Measurements from ENCODE around the gene CFDP1. TPM values are rescaled to one million over a fixed set of nuclear protein-coding genes. Genes with fewer than 3 reads are reported as not detected.
"Not testable (repeated sequence)": the region's sequence is repeated elsewhere in the genome, so short reads cannot be mapped to it uniquely, and the experiment has no call there.

CFDP1 gene
- total RNA-seq, 1 donor, result 41.3 TPM

DNA sequence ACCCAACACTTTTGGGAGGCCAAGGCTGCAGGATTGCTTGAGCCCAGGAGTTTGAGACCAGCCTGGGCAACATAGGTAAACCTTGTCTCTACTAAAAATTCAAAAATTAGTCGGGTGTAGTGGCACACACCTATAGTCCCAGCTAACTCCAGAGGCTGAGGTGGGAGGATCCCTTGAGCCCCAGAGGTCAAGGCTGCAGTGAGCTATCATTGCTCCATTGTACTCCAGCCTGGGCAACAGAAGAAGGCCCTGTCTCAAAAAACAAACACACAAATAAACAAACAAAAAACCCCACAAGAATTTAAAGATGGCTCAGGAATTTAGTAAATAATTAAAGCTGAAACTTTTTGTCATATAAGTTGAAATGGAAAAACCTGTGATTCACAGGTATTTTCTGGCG, 33.5 kb upstream of the CFDP1 start:
- H3K9me3 ChIP-seq (ENCODE audit: low read depth, low read length), result no peaks in the 10 kb centered on the region
- no peak overlapping the region for H3K4me2 ChIP-seq (ENCODE audit: insufficient read depth, low read length)
- H2AFZ ChIP-seq (ENCODE audit: low read length), result no peak overlapping the region
- no peak for TF ChIP-seq CTCF (IDR thresholded peaks at IDR 0.05; ENCODE audit: extremely low read depth, low read depth, low read length)
- H3K36me3 ChIP-seq (ENCODE audit: insufficient read depth, low read length), result no peaks in the 10 kb centered on the region
- DNase-seq (ENCODE audit: insufficient read length, low spot score, missing footprints), result no peak
- no peak overlapping the region for H3K4me3 ChIP-seq (ENCODE audit: insufficient read depth, low read length)
- no peaks in the 10 kb centered on the region for H3K27me3 ChIP-seq (ENCODE audit: insufficient read depth, low read length)
- peaks cover 25% of the 10 kb centered on the region for H3K79me2 ChIP-seq (ENCODE audit: insufficient read depth, low read length)
- H3K4me1 ChIP-seq (ENCODE audit: insufficient read depth, low read length), result no peaks in the 10 kb centered on the region
- H4K20me1 ChIP-seq (ENCODE audit: insufficient read depth, low read length), result peaks cover 11% of the 10 kb centered on the region
- no peak overlapping the region for H3K27ac ChIP-seq (ENCODE audit: low read depth, low read length)

- Histone ChIP-seq H4K20me1 (ENCODE audit: insufficient read depth, low read length) (peaks cover 24% of the 10 kb centered on the region), H3K27ac (ENCODE audit: low read depth, low read length) (peak within 1 kb of the TSS; percentile 88), H3K9me3 (ENCODE audit: low read depth, low read length) (no peaks in the 10 kb centered on the region), H3K4me1 (ENCODE audit: insufficient read depth, low read length) (no peaks in the 10 kb centered on the region), H3K79me2 (ENCODE audit: insufficient read depth, low read length) (peaks cover 49% of the 10 kb centered on the region), H2AFZ (ENCODE audit: low read length) (peak within 1 kb of the TSS; percentile 87), H3K36me3 (ENCODE audit: insufficient read depth, low read length) (no peaks in the 10 kb centered on the region), H3K27me3 (ENCODE audit: insufficient read depth, low read length) (no peaks in the 10 kb centered on the region), H3K4me2 (ENCODE audit: insufficient read depth, low read length) (peak within 1 kb of the TSS; percentile 86), H3K4me3 (ENCODE audit: insufficient read depth, low read length) (peak within 1 kb of the TSS; percentile 94)
- TF ChIP-seq CTCF (IDR thresholded peaks at IDR 0.05; ENCODE audit: extremely low read depth, low read depth, low read length), result peak; percentile 100
- peak; percentile 100 for DNase-seq (ENCODE audit: insufficient read length, low spot score, missing footprints)
Measured at GRCh38 chr16:75464122-75464918, 31.0 kb upstream of the CFDP1 start, which contains the start of gene TMEM170A. TSS of gene TMEM170A (minus strand) at chr16:75464689. CDS start at chr16:75464600, 89 bp downstream.

- peak; percentile 74 for DNase-seq (ENCODE audit: insufficient read length, low spot score, missing footprints)
- Histone ChIP-seq H3K79me2 (ENCODE audit: insufficient read depth, low read length) (peaks cover 56% of the 10 kb centered on the region), H3K4me3 (ENCODE audit: insufficient read depth, low read length) (peak overlapping the region; percentile 94), H2AFZ (ENCODE audit: low read length) (peak overlapping the region; percentile 87), H3K27ac (ENCODE audit: low read depth, low read length) (peak overlapping the region; percentile 88), H3K4me2 (ENCODE audit: insufficient read depth, low read length) (peak overlapping the region; percentile 86), H4K20me1 (ENCODE audit: insufficient read depth, low read length) (peaks cover 24% of the 10 kb centered on the region)
- not testable (repeated sequence) for H3K4me1 ChIP-seq (ENCODE audit: insufficient read depth, low read length); H3K9me3 ChIP-seq (ENCODE audit: low read depth, low read length); H3K27me3 ChIP-seq (ENCODE audit: insufficient read depth, low read length); H3K36me3 ChIP-seq (ENCODE audit: insufficient read depth, low read length)
Measured at GRCh38 chr16:75463389-75464121, 30.3 kb upstream of the CFDP1 start.

DNA sequence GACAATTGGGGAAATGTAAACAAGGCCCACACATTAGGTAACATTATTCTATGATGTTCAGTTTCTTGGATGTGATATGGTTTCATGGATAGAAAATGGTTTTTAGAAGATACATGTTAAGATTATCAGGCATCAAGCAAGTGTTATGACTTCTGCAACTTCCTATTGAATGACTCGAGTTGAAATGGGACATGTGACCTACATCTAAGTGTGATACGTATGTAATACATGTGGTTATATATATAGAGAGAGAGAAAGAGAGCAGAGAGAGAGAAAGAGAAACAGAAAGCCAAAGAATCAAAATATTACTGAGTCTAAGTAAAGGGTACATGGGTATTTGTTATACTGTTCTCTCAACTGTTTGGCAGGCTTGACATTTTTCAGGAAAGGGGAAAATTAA, 29.5 kb upstream of the CFDP1 start:
- Histone ChIP-seq H3K9me3 (ENCODE audit: low read depth, low read length) (no peaks in the 10 kb centered on the region), H3K36me3 (ENCODE audit: insufficient read depth, low read length) (no peaks in the 10 kb centered on the region), H3K4me3 (ENCODE audit: insufficient read depth, low read length) (no peak overlapping the region), H4K20me1 (ENCODE audit: insufficient read depth, low read length) (peaks cover 24% of the 10 kb centered on the region), H3K27ac (ENCODE audit: low read depth, low read length) (no peak overlapping the region), H3K27me3 (ENCODE audit: insufficient read depth, low read length) (no peaks in the 10 kb centered on the region), H2AFZ (ENCODE audit: low read length) (no peak overlapping the region), H3K79me2 (ENCODE audit: insufficient read depth, low read length) (peaks cover 63% of the 10 kb centered on the region), H3K4me1 (ENCODE audit: insufficient read depth, low read length) (no peaks in the 10 kb centered on the region), H3K4me2 (ENCODE audit: insufficient read depth, low read length) (peak overlapping the region; percentile 86)
- no peak for DNase-seq (ENCODE audit: insufficient read length, low spot score, missing footprints)
- no peak for TF ChIP-seq CTCF (IDR thresholded peaks at IDR 0.05; ENCODE audit: extremely low read depth, low read depth, low read length)

Measured in osteoblast (primary cell).